Activated naive CD8-positive, alpha-beta T cell treated with anti-CD3 and anti-CD28 coated beads, Interleukin-2, amount 50 U/mL, for 24 hours (primary cell): ENCODE results near the gene HM13.
"Not testable (repeated sequence)": the region's sequence is repeated elsewhere in the genome, so short reads cannot be mapped to it uniquely, and the experiment has no call there.

Experiments
- ATAC-seq: fragments of 150-1000 bp; cut with Tn5 transposase; one replicate; pipeline ENCODE4 v1.10.0; 2021
- DNase-seq: peaks from one replicate; pipeline ENCODE4 v3.0.0; 2021
- H3K27ac Mint-ChIP-seq: one replicate; pipeline ENCODE4 v1.8.0; 2021; ENCODE audit warnings: mild to moderate bottlenecking, mixed read lengths
- H3K27me3 Mint-ChIP-seq: one replicate; pipeline ENCODE4 v1.8.0; 2021; ENCODE audit warnings: mixed read lengths
- H3K36me3 Mint-ChIP-seq: one replicate; pipeline ENCODE4 v1.8.0; 2021; ENCODE audit warnings: low read depth, mixed read lengths
- H3K4me1 Mint-ChIP-seq: one replicate; pipeline ENCODE4 v1.8.0; 2021; ENCODE audit warnings: mixed read lengths
- H3K4me3 Mint-ChIP-seq: one replicate; pipeline ENCODE4 v1.8.0; 2021; ENCODE audit warnings: mild to moderate bottlenecking, moderate library complexity, mixed read lengths
- H3K9me3 Mint-ChIP-seq: one replicate; pipeline ENCODE4 v1.8.0; 2021; ENCODE audit warnings: mixed read lengths

Gene HM13

GRCh38 chr20:31543966-31544598, 29.8 kb downstream of the HM13 start:
- peaks cover 54% of the 10 kb centered on the region for H3K4me1 Mint-ChIP-seq
- ATAC-seq (no peak), DNase-seq (no peak)
- H3K27me3 Mint-ChIP-seq: no peaks in the 10 kb centered on the region
- peak overlapping the region; percentile 76 for H3K27ac Mint-ChIP-seq
- H3K36me3 Mint-ChIP-seq: peaks cover 55% of the 10 kb centered on the region
- no peaks in the 10 kb centered on the region for H3K9me3 Mint-ChIP-seq
- H3K4me3 Mint-ChIP-seq: no peak overlapping the region

- H3K4me1 Mint-ChIP-seq: peaks cover 57% of the 10 kb centered on the region
- H3K9me3 Mint-ChIP-seq: no peaks in the 10 kb centered on the region
- no peak overlapping the region for H3K4me3 Mint-ChIP-seq
- H3K36me3 Mint-ChIP-seq: peaks cover 57% of the 10 kb centered on the region
- peak overlapping the region; percentile 76 for H3K27ac Mint-ChIP-seq
- DNase-seq (no peak), ATAC-seq (no peak)
- H3K27me3 Mint-ChIP-seq: no peaks in the 10 kb centered on the region
Measured at GRCh38 chr20:31544600-31544999, 30.4 kb downstream of the HM13 start.

GRCh38 chr20:31545621-31546040, 31.4 kb downstream of the HM13 start:
- H3K27ac Mint-ChIP-seq, H3K9me3 Mint-ChIP-seq, H3K4me3 Mint-ChIP-seq, DNase-seq, H3K27me3 Mint-ChIP-seq, ATAC-seq: not testable (repeated sequence)
- Mint-ChIP-seq H3K36me3 (peaks cover 61% of the 10 kb centered on the region), H3K4me1 (peaks cover 56% of the 10 kb centered on the region)

GRCh38 chr20:31547017-31547675, 32.9 kb downstream of the HM13 start:
- Mint-ChIP-seq H3K9me3 (no peaks in the 10 kb centered on the region), H3K27ac (peak overlapping the region; percentile 95), H3K27me3 (no peaks in the 10 kb centered on the region), H3K36me3 (peaks cover 67% of the 10 kb centered on the region), H3K4me1 (peaks cover 42% of the 10 kb centered on the region), H3K4me3 (peak overlapping the region; percentile 92)
- DNase-seq (peak; percentile 80), ATAC-seq (peak; percentile 45)

DNA sequence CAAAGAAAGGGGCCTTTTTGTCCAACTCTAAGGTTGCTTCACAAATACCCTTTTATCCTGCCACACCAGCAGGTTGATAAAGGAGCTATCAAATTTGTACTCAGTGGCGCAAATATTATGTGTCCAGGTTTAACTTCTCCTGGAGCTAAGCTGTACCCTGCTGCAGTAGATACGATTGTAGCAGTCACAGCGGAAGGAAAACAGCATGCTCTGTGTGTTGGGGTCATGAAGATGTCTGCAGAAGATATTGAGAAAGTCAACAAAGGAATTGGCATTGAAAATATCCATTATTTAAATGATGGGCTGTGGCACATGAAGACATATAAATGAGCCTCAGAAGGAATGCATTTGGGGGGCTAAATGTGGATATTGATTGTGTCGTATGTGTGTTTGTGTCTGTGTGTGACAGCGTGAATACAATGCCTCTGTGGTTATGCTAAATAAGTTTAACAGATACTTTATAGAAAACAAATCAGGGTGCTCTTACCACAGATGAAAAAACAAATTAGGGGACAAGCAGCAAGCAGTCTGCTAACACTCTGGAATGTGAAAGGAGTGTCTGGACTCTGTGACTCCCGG, 33.6 kb downstream of the HM13 start:
- H3K9me3 Mint-ChIP-seq: no peaks in the 10 kb centered on the region
- H3K4me3 Mint-ChIP-seq: peak overlapping the region; percentile 92
- H3K4me1 Mint-ChIP-seq: peaks cover 35% of the 10 kb centered on the region
- peaks cover 65% of the 10 kb centered on the region for H3K36me3 Mint-ChIP-seq
- no peaks in the 10 kb centered on the region for H3K27me3 Mint-ChIP-seq
- ATAC-seq (no peak), DNase-seq (no peak)
- peak overlapping the region; percentile 95 for H3K27ac Mint-ChIP-seq

DNA sequence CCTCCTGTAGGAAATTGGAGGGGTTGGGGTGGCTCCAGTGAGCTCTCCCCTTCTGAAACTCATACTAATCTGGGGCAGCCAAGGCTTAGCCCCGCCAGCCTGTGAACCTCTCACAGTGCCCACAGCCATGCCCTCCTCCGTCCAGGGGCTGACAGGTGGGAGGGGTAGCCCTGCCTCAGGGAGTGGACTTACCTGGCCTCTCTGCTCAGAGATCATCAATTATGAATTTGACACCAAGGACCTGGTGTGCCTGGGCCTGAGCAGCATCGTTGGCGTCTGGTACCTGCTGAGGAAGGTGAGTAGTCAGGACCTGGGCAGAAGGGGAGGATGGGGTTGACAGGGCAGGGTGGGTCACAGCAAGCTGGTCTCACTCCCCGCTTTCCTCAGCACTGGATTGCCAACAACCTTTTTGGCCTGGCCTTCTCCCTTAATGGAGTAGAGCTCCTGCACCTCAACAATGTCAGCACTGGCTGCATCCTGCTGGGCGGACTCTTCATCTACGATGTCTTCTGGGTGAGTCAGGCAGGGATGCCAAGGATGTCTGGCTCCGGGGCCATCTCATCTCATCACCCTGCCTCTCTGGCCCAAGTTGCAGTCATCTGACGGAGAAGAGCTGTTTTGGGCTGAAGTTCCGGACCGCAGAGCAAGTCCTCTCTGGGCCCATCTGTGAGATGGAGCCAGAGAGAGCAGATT, 34.7 kb downstream of the HM13 start:
- DNase-seq (no peak), ATAC-seq (no peak)
- H3K4me3 Mint-ChIP-seq: peak overlapping the region; percentile 92
- H3K4me1 Mint-ChIP-seq: peaks cover 28% of the 10 kb centered on the region
- peak overlapping the region; percentile 95 for H3K27ac Mint-ChIP-seq
- no peaks in the 10 kb centered on the region for H3K9me3 Mint-ChIP-seq
- no peaks in the 10 kb centered on the region for H3K27me3 Mint-ChIP-seq
- H3K36me3 Mint-ChIP-seq: peaks cover 61% of the 10 kb centered on the region

GRCh38 chr20:31549513-31549880, 35.3 kb downstream of the HM13 start:
- H3K4me3 Mint-ChIP-seq: peak overlapping the region; percentile 92
- DNase-seq (no peak), ATAC-seq (no peak)
- no peaks in the 10 kb centered on the region for H3K9me3 Mint-ChIP-seq
- H3K4me1 Mint-ChIP-seq: peaks cover 23% of the 10 kb centered on the region
- H3K27me3 Mint-ChIP-seq: no peaks in the 10 kb centered on the region
- peaks cover 55% of the 10 kb centered on the region for H3K36me3 Mint-ChIP-seq
- H3K27ac Mint-ChIP-seq: peak overlapping the region; percentile 95

DNA sequence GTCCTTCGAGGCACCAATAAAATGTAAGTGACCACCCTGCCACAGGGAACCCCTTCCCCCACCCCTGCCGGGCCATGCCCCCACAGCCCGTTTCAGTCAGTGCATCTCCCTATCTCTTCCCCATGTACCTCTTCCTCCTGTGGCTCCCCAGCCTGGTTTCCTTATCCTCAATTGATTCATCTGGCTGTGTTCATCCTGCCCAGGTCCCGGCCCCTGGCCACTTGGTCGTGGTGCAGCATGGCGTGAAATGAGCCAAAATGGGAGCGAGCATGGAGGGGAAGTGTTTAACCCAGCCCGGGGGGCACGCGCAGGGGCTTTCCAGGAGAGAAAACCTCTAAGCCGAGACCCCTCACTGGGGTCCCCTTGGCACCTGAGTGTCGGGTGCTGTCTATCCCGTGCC, 35.9 kb downstream of the HM13 start:
- ATAC-seq: no peak
- H3K36me3 Mint-ChIP-seq: peaks cover 51% of the 10 kb centered on the region
- DNase-seq: no peak
- no peaks in the 10 kb centered on the region for H3K27me3 Mint-ChIP-seq
- peak overlapping the region; percentile 22 for H3K27ac Mint-ChIP-seq
- H3K9me3 Mint-ChIP-seq: no peaks in the 10 kb centered on the region
- peaks cover 22% of the 10 kb centered on the region for H3K4me1 Mint-ChIP-seq
- H3K4me3 Mint-ChIP-seq: no peak overlapping the region

GRCh38 chr20:31551163-31552081, 37.2 kb downstream of the HM13 start:
- no peak for ATAC-seq
- peaks cover 50% of the 10 kb centered on the region for H3K36me3 Mint-ChIP-seq

DNA sequence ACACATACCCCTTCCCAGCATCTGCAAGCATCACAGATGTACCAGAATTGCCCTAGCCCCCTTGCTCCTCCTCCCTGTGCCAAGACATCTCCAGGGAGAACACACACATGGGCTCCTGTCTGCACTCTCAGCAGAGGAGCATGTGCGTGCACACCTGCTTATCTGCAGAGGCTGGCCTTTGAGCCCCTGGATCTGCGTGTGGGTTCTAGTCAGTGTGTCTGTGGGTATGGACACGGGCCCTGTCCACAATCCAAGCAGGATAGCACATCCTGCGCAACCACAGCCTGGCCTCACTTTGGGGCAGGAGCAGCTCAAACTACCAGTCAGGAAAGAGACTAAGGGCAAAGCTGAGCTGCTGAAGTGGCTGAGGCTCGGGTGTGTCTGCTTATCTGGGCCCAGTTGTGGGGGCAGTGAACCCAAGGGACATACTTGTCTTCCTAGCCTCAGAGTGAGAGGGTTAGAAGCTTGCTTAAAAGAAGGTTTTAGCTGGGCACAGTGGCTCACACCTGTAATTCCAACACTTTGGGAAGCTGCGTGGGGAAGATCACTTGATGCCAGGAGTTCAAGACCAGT, 41.0 kb downstream of the HM13 start:
- H3K27me3 Mint-ChIP-seq: no peaks in the 10 kb centered on the region
- DNase-seq: no peak
- H3K4me1 Mint-ChIP-seq: peaks cover 15% of the 10 kb centered on the region
- ATAC-seq: no peak
- H3K36me3 Mint-ChIP-seq: peaks cover 36% of the 10 kb centered on the region
- H3K9me3 Mint-ChIP-seq: no peaks in the 10 kb centered on the region
- H3K4me3 Mint-ChIP-seq: no peak overlapping the region
- no peak overlapping the region for H3K27ac Mint-ChIP-seq

More at GRCh38 chr20:31551163-31552081, 37.2 kb downstream of the HM13 start:
- no peak overlapping the region for H3K4me3 Mint-ChIP-seq
- no peak for DNase-seq
- no peaks in the 10 kb centered on the region for H3K27me3 Mint-ChIP-seq
- H3K4me1 Mint-ChIP-seq: peaks cover 22% of the 10 kb centered on the region
- no peaks in the 10 kb centered on the region for H3K9me3 Mint-ChIP-seq
- peak overlapping the region; percentile 27 for H3K27ac Mint-ChIP-seq

GRCh38 chr20:31559704-31560093, 45.5 kb downstream of the HM13 start:
- H3K4me3 Mint-ChIP-seq: no peak overlapping the region
- H3K4me1 Mint-ChIP-seq: peaks cover 28% of the 10 kb centered on the region
- H3K36me3 Mint-ChIP-seq: peaks cover 51% of the 10 kb centered on the region
- DNase-seq (no peak), ATAC-seq (no peak)
- H3K27me3 Mint-ChIP-seq: no peaks in the 10 kb centered on the region
- H3K27ac Mint-ChIP-seq: peak overlapping the region; percentile 65
- no peaks in the 10 kb centered on the region for H3K9me3 Mint-ChIP-seq

DNA sequence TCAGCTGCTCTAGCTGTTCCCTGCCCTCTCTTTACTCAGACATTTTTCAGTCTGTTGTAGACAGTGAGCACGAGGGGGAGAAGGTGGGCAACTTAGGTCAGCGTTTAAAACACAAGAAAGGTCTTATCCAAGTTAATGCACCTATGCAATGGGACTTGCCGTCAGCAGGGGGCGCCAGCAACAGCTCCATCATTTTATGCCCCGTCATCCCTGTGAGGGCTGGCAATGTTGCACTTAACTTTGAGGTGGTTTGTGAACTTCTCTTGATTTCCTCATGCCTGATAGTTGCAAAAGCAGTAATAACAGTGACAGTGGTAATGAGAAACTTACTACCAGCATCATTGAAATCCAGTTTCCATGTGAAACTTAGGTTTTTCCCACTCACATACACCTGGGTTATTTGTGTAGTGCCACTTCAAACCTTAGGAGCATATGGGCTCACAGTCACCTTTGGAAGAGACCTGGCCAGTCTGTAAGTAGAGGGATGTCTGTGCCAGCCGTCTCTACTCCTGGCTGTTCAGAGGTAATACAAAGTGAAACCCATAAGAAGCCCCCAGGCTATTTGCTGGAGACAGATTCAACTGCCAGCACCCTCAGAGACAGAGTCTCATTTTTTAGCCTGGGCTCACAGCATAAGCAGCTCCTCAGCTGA, 46.0 kb downstream of the HM13 start:
- Mint-ChIP-seq H3K9me3 (no peaks in the 10 kb centered on the region), H3K4me1 (peaks cover 28% of the 10 kb centered on the region), H3K27ac (peak overlapping the region; percentile 65), H3K4me3 (no peak overlapping the region), H3K36me3 (peaks cover 51% of the 10 kb centered on the region), H3K27me3 (no peaks in the 10 kb centered on the region)
- ATAC-seq (peak; percentile 67), DNase-seq (peak; percentile 79)

DNA sequence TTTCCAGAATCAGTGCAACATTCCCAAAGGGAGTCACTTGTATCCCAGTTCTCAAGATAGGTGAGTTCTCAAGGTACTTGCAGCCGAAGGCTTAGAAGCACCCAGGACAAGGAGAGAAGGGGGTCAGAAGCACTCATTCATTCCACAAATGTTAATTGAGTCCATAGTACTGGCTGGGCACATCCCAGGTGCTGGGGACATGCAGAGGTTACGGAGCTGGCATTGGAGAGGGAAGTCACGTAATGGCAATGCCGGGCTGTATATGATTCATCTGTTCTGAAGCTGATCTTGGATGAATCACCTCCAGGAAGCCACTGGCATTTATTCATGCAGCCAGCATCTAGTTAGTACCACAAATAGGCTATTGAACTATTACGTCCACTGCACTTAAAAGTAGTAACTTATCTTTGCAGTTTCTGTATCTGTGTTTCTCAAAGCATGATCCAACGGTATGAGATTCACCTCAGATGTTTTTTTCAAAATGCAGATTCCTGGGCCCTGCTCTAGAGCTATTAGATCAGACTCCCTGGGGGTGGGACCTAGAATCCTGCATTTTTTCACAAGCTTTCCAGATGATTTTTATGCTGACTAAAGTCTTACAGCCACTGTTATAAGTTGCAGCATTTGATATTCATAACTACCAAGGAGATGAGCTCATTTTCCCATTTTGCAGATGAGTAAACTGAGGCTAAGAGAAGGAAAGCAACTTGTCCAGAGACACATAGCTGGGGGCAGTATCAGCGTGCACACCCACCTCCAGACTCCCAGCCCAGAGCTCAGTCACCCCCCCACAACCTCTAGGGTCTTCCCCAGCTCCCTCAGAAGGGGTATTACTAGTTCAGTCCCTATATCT, 46.7 kb downstream of the HM13 start:
- Mint-ChIP-seq H3K4me1 (peaks cover 29% of the 10 kb centered on the region), H3K4me3 (no peak overlapping the region), H3K27me3 (no peaks in the 10 kb centered on the region), H3K9me3 (no peaks in the 10 kb centered on the region), H3K27ac (peak overlapping the region; percentile 62), H3K36me3 (peaks cover 53% of the 10 kb centered on the region)
- no peak for DNase-seq
- ATAC-seq: peak; percentile 18
